GM12878 (cell line): ENCODE results near the gene ATXN1. TPM values are rescaled to one million over a fixed set of nuclear protein-coding genes. Genes with fewer than 3 reads are reported as not detected.

Experiments
- ATAC-seq: fragments of 200-7000 bp; cut with Tn5 transposase; 3 replicates; pipeline ENCODE4 v1.9.1; 2020; ENCODE audit warnings: mild to moderate bottlenecking, moderate library complexity
- BruUV-seq: library from RNA; stranded (reverse); fragments of 400-500 nt; replicated peaks from 2 replicates; lab custom pipeline; 2021; lab: Mats Ljungman, UMichigan
- CTCF ChIA-PET: fragments of 300-600 bp; sonication (Branson Sonifier 250); formaldehyde crosslinking; extraction: SDS; loops from one replicate; lab custom pipeline; 2021; ENCODE audit warnings: inconsistent platforms; lab: Yijun Ruan, JAX
- POLR2A ChIA-PET: fragments of 350-600 bp; formaldehyde crosslinking; extraction: SDS; loops from one replicate; lab custom pipeline; 2021; ENCODE audit warnings: inconsistent platforms; lab: Charles Lee
- RAD21 ChIA-PET: fragments of 300-600 bp; sonication (Branson Sonifier 250); formaldehyde crosslinking; loops from one replicate; lab custom pipeline; 2023; ENCODE audit warnings: antibody characterized with exemption; ENCODE audit not compliant: unreplicated experiment; lab: Charles Lee
- SMC1A ChIA-PET: fragments of 300-600 bp; sonication (Branson Sonifier 250); formaldehyde crosslinking; loops from one replicate; lab custom pipeline; 2023; ENCODE audit not compliant: unreplicated experiment, uncharacterized antibody; lab: Charles Lee
- DNase-seq: peaks from one replicate; pipeline ENCODE4 v3.0.0-alpha.2; 2011; ENCODE audit warnings: low read depth, low spot score
- FAIRE-seq: peaks from 3 replicates; lab custom pipeline; 2011; peaks lifted over from hg19 to GRCh38; lab: Jason Lieb, UNC
- H2AFZ ChIP-seq: 2 replicates; pipeline ENCODE4 v1.6.0; 2011; ENCODE audit warnings: low read depth, low read length, control low read depth; ENCODE audit not compliant: control insufficient read depth
- H3K27ac ChIP-seq: 2 replicates; pipeline ENCODE4 v1.5.1; 2011; ENCODE audit warnings: control low read depth; ENCODE audit not compliant: control insufficient read depth, insufficient read depth
- H3K27me3 ChIP-seq, 2 experiments: replicated peaks in 1 of 2; 2 replicates each; pipeline versions ENCODE4 v1.6.0 to v1.6.1; 2011; ENCODE audit warnings: low read length in 1 of 2; ENCODE audit not compliant: control insufficient read depth in 2 of 2, insufficient read depth in 2 of 2
- H3K36me3 ChIP-seq, 2 experiments: 2 replicates each; pipeline ENCODE4 v1.5.1; 2011; ENCODE audit warnings: low read length in 1 of 2; ENCODE audit not compliant: control insufficient read depth in 2 of 2, insufficient read depth in 2 of 2
- H3K4me1 ChIP-seq: 2 replicates; pipeline ENCODE4 v1.6.1; 2011; ENCODE audit warnings: mild to moderate bottlenecking, low read length, moderate library complexity, mixed read lengths; ENCODE audit not compliant: control insufficient read depth, insufficient read depth
- H3K4me2 ChIP-seq: 2 replicates; pipeline ENCODE4 v1.6.0; 2011; ENCODE audit warnings: control low read depth; ENCODE audit not compliant: control insufficient read depth, insufficient read depth
- H3K4me3 ChIP-seq: fragments of 200-600 bp; sonication (generic); 2 replicates; pipeline ENCODE4 v1.5.1; 2016
- H3K79me2 ChIP-seq: 2 replicates; pipeline ENCODE4 v1.6.0; 2011; ENCODE audit warnings: low read length; ENCODE audit not compliant: control insufficient read depth, insufficient read depth
- H3K9ac ChIP-seq: 2 replicates; pipeline ENCODE4 v1.8.0; 2011; ENCODE audit warnings: low read length, control low read depth, mixed read lengths; ENCODE audit not compliant: control insufficient read depth, insufficient read depth
- H3K9me3 ChIP-seq: replicated peaks from 3 replicates; pipeline ENCODE4 v1.5.1; 2011; ENCODE audit warnings: mild to moderate bottlenecking, low read length; ENCODE audit not compliant: control insufficient read depth, insufficient read depth
- H4K20me1 ChIP-seq: 2 replicates; pipeline ENCODE4 v1.6.0; 2011; ENCODE audit not compliant: control insufficient read depth, insufficient read depth
- CEBPZ ChIP-seq: fragments of 150-350 bp; IDR thresholded peaks from 2 replicates; pipeline ENCODE4 v1.6.1; 2016; ENCODE audit warnings: low read depth, low read length
- FOS ChIP-seq: IDR thresholded peaks from 3 replicates; pipeline ENCODE4 v1.6.1; 2011; ENCODE audit warnings: borderline replicate concordance; ENCODE audit not compliant: insufficient read length; ENCODE audit errors: extremely low read depth
- GABPA ChIP-seq: IDR thresholded peaks from 2 replicates; pipeline ENCODE4 v1.6.1; 2014; ENCODE audit warnings: antibody characterized with exemption, low read depth, mild to moderate bottlenecking, inconsistent platforms
- KDM1A ChIP-seq: fragments of 200-600 bp; sonication (generic); IDR thresholded peaks from 2 replicates; pipeline ENCODE4 v1.6.1; 2016; ENCODE audit warnings: borderline replicate concordance
- NKRF ChIP-seq: fragments of 450-650 bp; conservative IDR thresholded peaks from 2 replicates; pipeline ENCODE4 v1.6.1; 2017; ENCODE audit warnings: mild to moderate bottlenecking, moderate library complexity
- POLR2AphosphoS2 ChIP-seq: IDR thresholded peaks from 2 replicates; pipeline ENCODE4 v1.6.1; 2011; ENCODE audit warnings: low read depth, mild to moderate bottlenecking, low read length, improper control_type of control experiment, moderate library complexity
- RELB ChIP-seq: fragments of 450-650 bp; IDR thresholded peaks from 2 replicates; pipeline ENCODE4 v1.6.1; 2017; ENCODE audit warnings: low read depth, mild to moderate bottlenecking, moderate library complexity
- ZBTB40 ChIP-seq: fragments of 450-650 bp; IDR thresholded peaks from 2 replicates; pipeline ENCODE4 v1.6.1; 2016; ENCODE audit warnings: mild to moderate bottlenecking, moderate library complexity, borderline replicate concordance
- WGBS: methylation state at CpG from one replicate; pipeline ENCODE4 v1.1.6; 2016; ENCODE audit warnings: low lambda C conversion rate; ENCODE audit not compliant: insufficient replicate concordance, insufficient coverage; ENCODE audit errors: missing lambda C conversion rate; 5-methylcytosine and 5-hydroxymethylcytosine counted together
- in situ Hi-C: fragments of 300-500 bp; cut with MboI; formaldehyde crosslinking; loops from 9 replicates; pipeline ENCODE4 v1.14.3; 2018; ENCODE audit warnings: mixed read lengths
- intact Hi-C: fragments of 100-400 bp; cut with micrococcal nuclease; formaldehyde crosslinking; loops from one replicate; pipeline ENCODE4 v1.14.2; 2022; ENCODE audit not compliant: unreplicated experiment
- polyA plus RNA-seq, 11 experiments: library from polyadenylated mRNA; depleted of rRNA in 4 of 11; unstranded in 6 of 11; stranded (reverse) in 5 of 11; fragments of >200 nt; fragmentation: Nextera tagmentation in 4 of 11; fragmentation: Illumina TruSeq in 1 of 11; extraction: Ambion mirVana in 4 of 11; extraction: Trizol in 1 of 11; gene quantifications; 1 replicate in 1 of 11; 2 replicates in 10 of 11; pipeline versions ENCODE4 v1.2.1 to v1.2.3, GENCODE V29; 2011 to 2016; ENCODE audit warnings: inconsistent platforms in 2 of 11, missing spikeins in 2 of 11, low read depth in 1 of 11
- total RNA-seq, 4 experiments: library from RNA; depleted of rRNA in 3 of 4; stranded (reverse); fragments of >200 nt in 3 of 4; fragmentation: Illumina TruSeq in 1 of 4; extraction: Trizol in 1 of 4; gene quantifications; 2 replicates each; pipeline versions ENCODE4 v1.2.1 to v1.2.3, GENCODE V29; 2013 to 2021

The ATXN1 gene
- total and polyA plus RNA-seq, 10 of the 15 experiments (the other 5 are each of a cell fraction or from before 2014, with no cell fraction given): 12.2 to 51.2 (median 20.5) TPM

GRCh38 chr6:16324184-16324583 is 437.1 kb downstream of the ATXN1 start:
- no peaks in the 10 kb centered on the region for H4K20me1 ChIP-seq
- no TSS peak for BruUV-seq
- H3K27me3 ChIP-seq: no peaks in the 10 kb centered on the region
- H3K9ac ChIP-seq: no peak overlapping the region
- POLR2A ChIA-PET: no interaction called here
- no peak overlapping the region for H3K4me3 ChIP-seq
- in situ Hi-C loops (no loop called here), intact Hi-C loops (no loop called here)
- ATAC-seq (no peak), DNase-seq (no peak), FAIRE-seq (no peak)
- RAD21 ChIA-PET: interaction anchor here (0.7 to 2.2 kb wide), 4 partner anchors 38 to 639 kb away, joined by 3 to 7 read pairs (median 3); no protein-coding TSS in a partner anchor
- SMC1A ChIA-PET: interaction anchor here (0.6 to 1.9 kb wide), 6 partner anchors 10 to 172 kb away, joined by 3 to 4 read pairs (median 3); no protein-coding TSS in a partner anchor
- H2AFZ ChIP-seq: no peak overlapping the region
- CTCF ChIA-PET: interaction anchor here (0.6 to 9.3 kb wide), 8 partner anchors 9 to 703 kb away, joined by 3 to 53 read pairs (median 4); no protein-coding TSS in a partner anchor
- no peaks in the 10 kb centered on the region; the same call in 2 of the 3 replicates for H3K9me3 ChIP-seq
- no peak overlapping the region for H3K27ac ChIP-seq
- H3K79me2 ChIP-seq: no peaks in the 10 kb centered on the region; the same call in 1 of the 2 replicates
- no peak overlapping the region for H3K4me2 ChIP-seq
- H3K36me3 ChIP-seq: peaks cover 16 to 41% of the 10 kb centered on the region in 2 experiments; a peak in 3 of 4 replicates
- H3K4me1 ChIP-seq: peaks cover 30% of the 10 kb centered on the region
- WGBS: 100% methylated on average over 2 of the region's 2 CpGs
- TF ChIP-seq KDM1A (no peak), ZBTB40 (no peak), POLR2AphosphoS2 (no peak), RELB (no peak), GABPA (no peak), FOS (no peak), CEBPZ (no peak), NKRF (no peak)
